Omental fat pad (tissue), 4 donors: ENCODE data around the gene RAPGEF5. TPM values are rescaled to one million over a fixed set of nuclear protein-coding genes. Genes with fewer than 3 reads are reported as not detected.

Experiments used
- ATAC-seq: fragments of 150-250 bp; one replicate; pipeline ENCODE4 v1.9.1; 2016; ENCODE audit warnings: mild to moderate bottlenecking, moderate library complexity; ENCODE audit not compliant: low FRiP score
- DNase-seq: peaks from one replicate; pipeline ENCODE4 v3.0.0-alpha.2; 2019; ENCODE audit warnings: low spot score
- total RNA-seq, 4 donors: library from RNA; depleted of rRNA; stranded (reverse); fragments of >200 nt; gene quantifications; one replicate each; pipeline ENCODE4 v1.1.0, GENCODE V29; 2016
- TF ChIP-seq, protein P1 (sequence below), 3 donors: fragments of 450-650 bp; IDR thresholded peaks; one replicate each; pipeline ENCODE4 v1.5.1; 2016 to 2017; ENCODE audit warnings: antibody characterized with exemption in 3 of 3, mild to moderate bottlenecking in 3 of 3, moderate library complexity in 2 of 3

Gene RAPGEF5
- total RNA-seq, 4 donors from 2014 or later = 34.7 to 163 (median 73.0) TPM

DNA sequence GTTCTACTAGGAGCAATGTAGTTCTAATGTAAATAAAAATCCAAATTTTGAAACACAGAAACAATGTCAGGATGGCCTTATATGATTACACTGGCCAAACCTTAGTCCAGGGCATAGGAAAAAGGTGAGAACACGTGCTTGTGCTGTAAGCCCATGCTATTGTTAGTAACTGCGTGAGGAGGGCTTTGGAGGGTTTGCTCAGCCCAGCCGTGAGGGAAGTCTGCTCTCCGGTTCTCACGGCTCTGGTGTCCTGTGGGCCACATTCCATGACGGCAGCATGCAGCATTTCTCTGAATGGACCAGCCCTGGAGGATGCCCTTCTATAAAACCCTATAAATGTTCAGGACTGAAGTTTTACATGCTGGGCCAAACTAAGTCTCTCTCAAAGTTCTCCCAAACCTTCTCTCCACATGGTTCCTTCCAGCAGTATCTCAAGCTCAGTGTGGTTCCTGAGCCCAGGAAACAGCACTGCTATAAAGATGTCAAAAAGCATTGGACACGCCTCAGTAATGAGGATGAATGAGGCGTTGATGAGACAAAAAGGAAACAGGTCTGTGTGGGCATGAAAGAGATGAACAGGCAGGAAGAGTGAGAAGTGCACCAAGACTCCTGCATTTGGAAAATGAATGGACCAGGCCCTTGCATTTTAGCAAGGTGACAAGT is 236.4 kb downstream of the RAPGEF5 start:
- ATAC-seq (no peak), DNase-seq (no peak)
- TF ChIP-seq, protein P1, sequence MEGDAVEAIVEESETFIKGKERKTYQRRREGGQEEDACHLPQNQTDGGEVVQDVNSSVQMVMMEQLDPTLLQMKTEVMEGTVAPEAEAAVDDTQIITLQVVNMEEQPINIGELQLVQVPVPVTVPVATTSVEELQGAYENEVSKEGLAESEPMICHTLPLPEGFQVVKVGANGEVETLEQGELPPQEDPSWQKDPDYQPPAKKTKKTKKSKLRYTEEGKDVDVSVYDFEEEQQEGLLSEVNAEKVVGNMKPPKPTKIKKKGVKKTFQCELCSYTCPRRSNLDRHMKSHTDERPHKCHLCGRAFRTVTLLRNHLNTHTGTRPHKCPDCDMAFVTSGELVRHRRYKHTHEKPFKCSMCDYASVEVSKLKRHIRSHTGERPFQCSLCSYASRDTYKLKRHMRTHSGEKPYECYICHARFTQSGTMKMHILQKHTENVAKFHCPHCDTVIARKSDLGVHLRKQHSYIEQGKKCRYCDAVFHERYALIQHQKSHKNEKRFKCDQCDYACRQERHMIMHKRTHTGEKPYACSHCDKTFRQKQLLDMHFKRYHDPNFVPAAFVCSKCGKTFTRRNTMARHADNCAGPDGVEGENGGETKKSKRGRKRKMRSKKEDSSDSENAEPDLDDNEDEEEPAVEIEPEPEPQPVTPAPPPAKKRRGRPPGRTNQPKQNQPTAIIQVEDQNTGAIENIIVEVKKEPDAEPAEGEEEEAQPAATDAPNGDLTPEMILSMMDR (IDR thresholded peaks at IDR 0.05) = no peak

DNA sequence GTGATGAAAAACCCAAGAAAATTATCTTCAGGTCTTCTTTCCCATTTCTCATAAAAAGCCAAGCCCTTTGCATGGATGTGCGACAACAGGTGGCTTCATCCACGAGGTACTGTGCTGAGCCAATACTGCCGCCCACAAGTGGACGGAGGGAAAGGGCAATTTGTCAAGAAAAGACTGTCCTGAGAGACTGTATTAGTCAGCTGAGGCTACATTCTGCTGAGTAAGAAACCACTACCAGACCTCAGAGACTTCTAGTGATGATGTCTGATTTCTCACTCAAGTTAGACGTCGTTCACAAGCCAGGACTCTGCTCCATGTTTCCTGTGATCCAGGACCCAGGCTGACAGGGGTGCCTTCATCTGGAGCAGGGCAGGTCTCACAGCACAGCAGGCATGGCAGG is 239.7 kb downstream of the RAPGEF5 start:
- no peak for ATAC-seq
- TF ChIP-seq, protein P1 (IDR thresholded peaks at IDR 0.05) = no peak
- no peak for DNase-seq

DNA sequence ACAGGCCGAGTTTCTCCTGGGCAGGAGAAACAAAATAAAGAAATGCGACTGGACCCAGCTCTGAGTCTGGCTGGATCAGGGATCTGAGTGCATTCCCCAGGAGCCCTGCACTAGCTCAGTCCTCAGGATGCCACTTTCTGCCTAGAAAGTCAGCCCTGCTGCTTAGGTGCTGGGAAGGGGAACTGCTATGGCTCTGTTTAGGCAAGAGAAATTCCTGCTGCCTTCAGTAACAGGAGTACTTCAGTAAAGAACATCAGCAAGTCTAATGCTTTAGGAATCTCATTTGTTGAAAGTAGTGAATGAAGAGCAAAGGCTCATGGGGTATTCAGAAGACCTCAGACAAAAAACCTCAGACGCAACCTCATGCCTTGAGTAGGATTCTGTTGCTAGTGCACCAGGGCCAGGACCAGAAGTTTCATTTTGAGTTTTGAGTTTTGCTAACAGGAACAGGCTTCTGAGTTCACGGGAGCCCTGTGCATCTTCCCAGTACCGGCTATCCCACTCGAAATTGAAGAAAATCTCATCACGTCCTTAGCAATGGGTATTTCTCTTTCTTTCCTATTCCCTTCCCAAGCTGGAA is 240.4 kb downstream of the RAPGEF5 start:
- TF ChIP-seq, protein P1 (IDR thresholded peaks at IDR 0.05) = no peak
- ATAC-seq (no peak), DNase-seq (no peak)

DNA sequence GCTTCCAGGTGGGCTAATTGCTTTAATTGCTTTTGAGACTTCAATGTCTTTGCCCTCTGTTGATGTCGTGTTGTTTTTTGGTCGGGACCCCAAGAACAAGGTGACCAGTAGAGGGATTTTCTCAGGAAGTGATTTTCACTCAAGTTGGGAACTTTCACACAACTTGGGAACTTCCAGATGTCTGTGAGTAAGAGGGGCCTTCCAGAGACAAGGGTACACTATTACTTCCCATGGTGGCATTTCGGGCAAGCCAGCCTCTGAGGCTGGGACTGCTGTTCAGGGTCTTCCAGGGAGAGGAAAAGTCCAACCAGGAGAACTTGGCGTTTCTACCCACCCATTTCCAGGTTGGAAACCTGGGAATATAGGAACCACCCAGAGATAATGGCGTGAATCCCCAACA is 241.3 kb downstream of the RAPGEF5 start:
- DNase-seq (no peak), ATAC-seq (no peak)
- TF ChIP-seq, protein P1 (IDR thresholded peaks at IDR 0.05) = no peak

DNA sequence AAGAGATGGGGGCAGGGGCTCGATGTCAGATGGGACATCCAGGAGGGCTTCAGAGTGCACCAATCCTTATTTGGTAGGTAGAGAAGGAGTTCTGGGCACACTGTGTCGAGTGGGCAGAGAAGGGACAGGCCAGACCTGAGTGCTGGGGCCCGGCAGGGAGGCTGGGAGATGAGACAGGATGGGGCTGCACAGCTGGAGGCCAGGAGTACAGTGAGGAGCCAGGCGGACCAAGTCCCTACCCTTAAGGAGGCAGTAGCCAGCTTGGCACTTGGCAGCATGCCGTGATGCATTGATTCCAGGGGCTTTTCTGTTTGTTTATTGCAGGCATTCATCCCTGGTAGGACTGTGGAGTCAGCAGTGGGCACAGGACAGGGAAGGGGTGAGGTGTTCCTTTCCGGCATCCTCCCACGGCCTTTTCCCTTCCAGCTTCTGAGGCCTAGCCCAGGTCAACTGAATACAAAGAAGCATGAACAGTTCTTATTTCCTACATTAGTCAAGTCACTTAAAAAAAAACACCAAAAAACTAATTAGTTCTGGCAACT is 242.4 kb downstream of the RAPGEF5 start:
- TF ChIP-seq, protein P1 (IDR thresholded peaks at IDR 0.05) = no peak
- DNase-seq = no peak
- ATAC-seq = no peak

DNA sequence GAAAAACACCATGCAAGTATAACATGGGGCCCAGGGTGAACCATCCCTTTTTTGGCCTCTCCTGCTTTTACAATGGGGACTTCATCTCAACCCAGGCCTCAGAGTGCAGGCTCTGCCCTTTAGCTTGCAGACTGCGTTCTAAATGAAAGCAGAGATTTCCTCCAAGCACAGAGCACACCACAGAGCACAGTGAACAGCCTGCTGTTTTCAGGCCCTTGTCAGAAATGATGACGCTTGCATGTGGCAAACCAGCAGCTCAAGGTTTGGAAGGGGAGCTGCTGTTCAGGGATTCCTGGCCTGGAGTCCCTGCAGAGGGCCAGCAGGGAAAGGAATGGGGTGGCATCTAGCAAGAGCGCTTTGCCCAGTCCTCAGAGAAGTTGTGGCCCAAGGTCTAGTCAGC is 243.9 kb downstream of the RAPGEF5 start:
- no peak for DNase-seq
- TF ChIP-seq, protein P1 (IDR thresholded peaks at IDR 0.05) = no peak
- ATAC-seq = no peak

DNA sequence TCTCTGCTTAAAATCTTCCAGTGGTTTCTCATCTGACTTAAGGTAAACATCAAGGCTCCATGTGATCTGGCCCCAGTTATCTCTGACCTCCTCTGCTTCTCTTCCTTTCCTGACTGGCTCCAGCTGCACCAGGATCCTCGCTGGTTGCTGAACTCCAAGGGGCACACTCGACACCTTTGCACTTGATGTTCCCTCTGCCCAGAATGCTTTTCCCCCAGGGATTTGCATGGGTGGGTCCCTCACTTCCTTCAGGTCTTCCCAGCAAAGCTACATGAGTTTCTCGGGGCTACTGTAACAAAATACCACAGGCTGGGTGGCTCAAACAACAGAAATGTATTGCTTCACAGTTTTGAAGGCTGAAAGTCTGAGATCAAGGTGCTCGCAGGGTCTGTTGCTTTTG is 245.3 kb downstream of the RAPGEF5 start:
- DNase-seq = no peak
- TF ChIP-seq, protein P1 (IDR thresholded peaks at IDR 0.05) = no peak
- no peak for ATAC-seq
